HEK293 (cell line): ENCODE data around the gene CYB561D2.

Experiments
- BCL11B ChIP-seq: fragments of 450-650 bp; formaldehyde crosslinking; IDR thresholded peaks from 2 replicates; pipeline ENCODE4 v1.5.1; 2016; ENCODE audit warnings: low read depth, missing biosample characterization, missing genetic modification characterization
- BCL6B ChIP-seq: fragments of 450-650 bp; formaldehyde crosslinking; IDR thresholded peaks from 2 replicates; pipeline ENCODE4 v1.5.1; 2017; ENCODE audit warnings: missing biosample characterization, missing genetic modification characterization
- EGR2 ChIP-seq: fragments of 450-650 bp; formaldehyde crosslinking; IDR thresholded peaks from 2 replicates; pipeline ENCODE4 v1.5.1; 2016; ENCODE audit warnings: low read depth, missing biosample characterization, missing genetic modification characterization
- KLF10 ChIP-seq: fragments of 450-650 bp; IDR thresholded peaks from 2 replicates; pipeline ENCODE4 v1.5.1; 2018; ENCODE audit warnings: missing biosample characterization, mild to moderate bottlenecking, missing genetic modification characterization
- OVOL3 ChIP-seq: fragments of 450-650 bp; formaldehyde crosslinking; IDR thresholded peaks from 2 replicates; pipeline ENCODE4 v1.5.1; 2016; ENCODE audit warnings: missing biosample characterization, missing genetic modification characterization
- SP7 ChIP-seq: fragments of 450-650 bp; formaldehyde crosslinking; IDR thresholded peaks from 2 replicates; pipeline ENCODE4 v1.5.1; 2016; ENCODE audit warnings: missing biosample characterization, missing genetic modification characterization
- YY1 ChIP-seq: fragments of 450-650 bp; formaldehyde crosslinking; IDR thresholded peaks from 2 replicates; pipeline ENCODE4 v1.5.1; 2018; ENCODE audit warnings: missing biosample characterization, missing genetic modification characterization
- ZBTB1 ChIP-seq: fragments of 450-650 bp; formaldehyde crosslinking; IDR thresholded peaks from 2 replicates; pipeline ENCODE4 v1.5.1; 2016; ENCODE audit warnings: missing biosample characterization, missing genetic modification characterization
- ZBTB48 ChIP-seq: fragments of 450-650 bp; formaldehyde crosslinking; IDR thresholded peaks from 2 replicates; pipeline ENCODE4 v1.5.1; 2016; ENCODE audit warnings: missing biosample characterization, missing genetic modification characterization
- ZEB2 ChIP-seq: fragments of 450-650 bp; formaldehyde crosslinking; IDR thresholded peaks from 2 replicates; pipeline ENCODE4 v1.5.1; 2016; ENCODE audit warnings: missing biosample characterization, missing genetic modification characterization
- ZFHX2 ChIP-seq: fragments of 450-650 bp; formaldehyde crosslinking; conservative IDR thresholded peaks from 2 replicates; pipeline ENCODE4 v1.5.1; 2016; ENCODE audit warnings: missing biosample characterization, missing genetic modification characterization
- ZNF221 ChIP-seq: fragments of 450-650 bp; formaldehyde crosslinking; IDR thresholded peaks from 2 replicates; pipeline ENCODE4 v1.5.1; 2017; ENCODE audit warnings: missing biosample characterization, missing genetic modification characterization, borderline replicate concordance
- ZNF223 ChIP-seq: fragments of 450-650 bp; formaldehyde crosslinking; IDR thresholded peaks from 2 replicates; pipeline ENCODE4 v1.5.1; 2016; ENCODE audit warnings: missing biosample characterization, missing genetic modification characterization
- ZNF335 ChIP-seq: fragments of 450-650 bp; formaldehyde crosslinking; conservative IDR thresholded peaks from 2 replicates; pipeline ENCODE4 v1.5.1; 2016; ENCODE audit warnings: missing biosample characterization, missing genetic modification characterization
- ZNF426 ChIP-seq: fragments of 450-650 bp; formaldehyde crosslinking; IDR thresholded peaks from 2 replicates; pipeline ENCODE4 v1.5.1; 2017; ENCODE audit warnings: missing biosample characterization, missing genetic modification characterization, mild to moderate bottlenecking, inconsistent platforms, moderate library complexity
- ZNF501 ChIP-seq: fragments of 450-650 bp; formaldehyde crosslinking; IDR thresholded peaks from 2 replicates; pipeline ENCODE4 v1.5.1; 2016; ENCODE audit warnings: missing biosample characterization, missing genetic modification characterization
- ZNF529 ChIP-seq: fragments of 450-650 bp; formaldehyde crosslinking; IDR thresholded peaks from 2 replicates; pipeline ENCODE4 v1.5.1; 2017; ENCODE audit warnings: missing genetic modification characterization, missing biosample characterization; ENCODE audit not compliant: insufficient replicate concordance
- ZNF530 ChIP-seq: fragments of 450-650 bp; formaldehyde crosslinking; IDR thresholded peaks from 2 replicates; pipeline ENCODE4 v1.5.1; 2016; ENCODE audit warnings: low read depth, missing biosample characterization, missing genetic modification characterization
- ZNF561 ChIP-seq: fragments of 450-650 bp; IDR thresholded peaks from 2 replicates; pipeline ENCODE4 v1.5.1; 2018; ENCODE audit warnings: missing biosample characterization, missing genetic modification characterization, borderline replicate concordance
- ZNF600 ChIP-seq: fragments of 450-650 bp; formaldehyde crosslinking; IDR thresholded peaks from 2 replicates; pipeline ENCODE4 v1.5.1; 2016; ENCODE audit warnings: missing biosample characterization, missing genetic modification characterization
- ZNF692 ChIP-seq: fragments of 450-650 bp; formaldehyde crosslinking; IDR thresholded peaks from 2 replicates; pipeline ENCODE4 v1.5.1; 2016; ENCODE audit warnings: missing biosample characterization, missing genetic modification characterization
- TF ChIP-seq, protein P1 (sequence below): fragments of 450-650 bp; formaldehyde crosslinking; IDR thresholded peaks from 2 replicates; pipeline ENCODE4 v1.5.1; 2016; ENCODE audit warnings: missing biosample characterization, missing genetic modification characterization
- TF ChIP-seq, protein P2 (sequence below): fragments of 450-650 bp; formaldehyde crosslinking; IDR thresholded peaks from 2 replicates; pipeline ENCODE4 v1.5.1; 2016; ENCODE audit warnings: missing biosample characterization, missing genetic modification characterization

Gene CYB561D2

GRCh38 chr3:50337175-50337861 lies 13.3 kb upstream of the CYB561D2 start (continued):
- TF ChIP-seq ZBTB1 (tag by site-specific recombination) (0 out of 2 replicates have a peak, but pooled peaks have one; percentile 43), ZNF426 (tag by site-specific recombination) (no peak), ZEB2 (tag by site-specific recombination) (peak; percentile 80), ZNF530 (no peak), EGR2 (tag by site-specific recombination) (peak; percentile 83), BCL11B (tag by site-specific recombination) (0 out of 2 replicates have a peak, but pooled peaks have one; percentile 60), ZNF335 (tag by site-specific recombination) (0 out of 2 replicates have a peak, but pooled peaks have one; percentile 16), ZNF600 (tag by site-specific recombination) (peak; percentile 75), ZNF221 (tag by site-specific recombination) (no peak), YY1 (tag by site-specific recombination) (no peak), ZNF692 (tag by site-specific recombination) (peak; percentile 59), ZFHX2 (tag by site-specific recombination) (peak; percentile 91), ZNF529 (no peak), OVOL3 (tag by site-specific recombination) (peak; percentile 79), BCL6B (no peak), ZNF561 (tag by site-specific recombination) (no peak), ZNF501 (tag by site-specific recombination) (peak; percentile 70), KLF10 (tag by site-specific recombination) (peak; percentile 27; the same call in 1 of the 2 replicates), ZBTB48 (tag by site-specific recombination) (no peak), SP7 (peak; percentile 59), ZNF223 (peak; percentile 90)
- TF ChIP-seq, protein P1, sequence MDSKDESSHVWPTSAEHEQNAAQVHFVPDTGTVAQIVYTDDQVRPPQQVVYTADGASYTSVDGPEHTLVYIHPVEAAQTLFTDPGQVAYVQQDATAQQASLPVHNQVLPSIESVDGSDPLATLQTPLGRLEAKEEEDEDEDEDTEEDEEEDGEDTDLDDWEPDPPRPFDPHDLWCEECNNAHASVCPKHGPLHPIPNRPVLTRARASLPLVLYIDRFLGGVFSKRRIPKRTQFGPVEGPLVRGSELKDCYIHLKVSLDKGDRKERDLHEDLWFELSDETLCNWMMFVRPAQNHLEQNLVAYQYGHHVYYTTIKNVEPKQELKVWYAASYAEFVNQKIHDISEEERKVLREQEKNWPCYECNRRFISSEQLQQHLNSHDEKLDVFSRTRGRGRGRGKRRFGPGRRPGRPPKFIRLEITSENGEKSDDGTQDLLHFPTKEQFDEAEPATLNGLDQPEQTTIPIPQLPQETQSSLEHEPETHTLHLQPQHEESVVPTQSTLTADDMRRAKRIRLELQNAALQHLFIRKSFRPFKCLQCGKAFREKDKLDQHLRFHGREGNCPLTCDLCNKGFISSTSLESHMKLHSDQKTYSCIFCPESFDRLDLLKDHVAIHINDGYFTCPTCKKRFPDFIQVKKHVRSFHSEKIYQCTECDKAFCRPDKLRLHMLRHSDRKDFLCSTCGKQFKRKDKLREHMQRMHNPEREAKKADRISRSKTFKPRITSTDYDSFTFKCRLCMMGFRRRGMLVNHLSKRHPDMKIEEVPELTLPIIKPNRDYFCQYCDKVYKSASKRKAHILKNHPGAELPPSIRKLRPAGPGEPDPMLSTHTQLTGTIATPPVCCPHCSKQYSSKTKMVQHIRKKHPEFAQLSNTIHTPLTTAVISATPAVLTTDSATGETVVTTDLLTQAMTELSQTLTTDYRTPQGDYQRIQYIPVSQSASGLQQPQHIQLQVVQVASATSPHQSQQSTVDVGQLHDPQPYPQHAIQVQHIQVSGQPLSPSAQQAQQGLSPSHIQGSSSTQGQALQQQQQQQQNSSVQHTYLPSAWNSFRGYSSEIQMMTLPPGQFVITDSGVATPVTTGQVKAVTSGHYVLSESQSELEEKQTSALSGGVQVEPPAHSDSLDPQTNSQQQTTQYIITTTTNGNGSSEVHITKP (tag by site-specific recombination) = peak; percentile 19; the same call in 1 of the 2 replicates
- TF ChIP-seq, protein P2, sequence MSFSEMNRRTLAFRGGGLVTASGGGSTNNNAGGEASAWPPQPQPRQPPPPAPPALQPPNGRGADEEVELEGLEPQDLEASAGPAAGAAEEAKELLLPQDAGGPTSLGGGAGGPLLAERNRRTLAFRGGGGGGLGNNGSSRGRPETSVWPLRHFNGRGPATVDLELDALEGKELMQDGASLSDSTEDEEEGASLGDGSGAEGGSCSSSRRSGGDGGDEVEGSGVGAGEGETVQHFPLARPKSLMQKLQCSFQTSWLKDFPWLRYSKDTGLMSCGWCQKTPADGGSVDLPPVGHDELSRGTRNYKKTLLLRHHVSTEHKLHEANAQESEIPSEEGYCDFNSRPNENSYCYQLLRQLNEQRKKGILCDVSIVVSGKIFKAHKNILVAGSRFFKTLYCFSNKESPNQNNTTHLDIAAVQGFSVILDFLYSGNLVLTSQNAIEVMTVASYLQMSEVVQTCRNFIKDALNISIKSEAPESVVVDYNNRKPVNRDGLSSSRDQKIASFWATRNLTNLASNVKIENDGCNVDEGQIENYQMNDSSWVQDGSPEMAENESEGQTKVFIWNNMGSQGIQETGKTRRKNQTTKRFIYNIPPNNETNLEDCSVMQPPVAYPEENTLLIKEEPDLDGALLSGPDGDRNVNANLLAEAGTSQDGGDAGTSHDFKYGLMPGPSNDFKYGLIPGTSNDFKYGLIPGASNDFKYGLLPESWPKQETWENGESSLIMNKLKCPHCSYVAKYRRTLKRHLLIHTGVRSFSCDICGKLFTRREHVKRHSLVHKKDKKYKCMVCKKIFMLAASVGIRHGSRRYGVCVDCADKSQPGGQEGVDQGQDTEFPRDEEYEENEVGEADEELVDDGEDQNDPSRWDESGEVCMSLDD = peak; percentile 77
